BLaER1 (cell line): Measurements from ENCODE around the gene REX1BD.

ENCODE experiments used
- H3K27ac ChIP-seq: shearing (Covaris generic); formaldehyde crosslinking; 2 replicates; pipeline ENCODE4 v1.8.1; 2022
- H3K27me3 ChIP-seq: shearing (Covaris generic); formaldehyde crosslinking; 2 replicates; pipeline ENCODE4 v1.8.1; 2022
- H3K36me3 ChIP-seq: shearing (Covaris generic); formaldehyde crosslinking; 2 replicates; pipeline ENCODE4 v1.8.1; 2022
- H3K4me1 ChIP-seq: shearing (Covaris generic); formaldehyde crosslinking; 2 replicates; pipeline ENCODE4 v1.8.1; 2022
- H3K4me2 ChIP-seq: shearing (Covaris generic); formaldehyde crosslinking; 2 replicates; pipeline ENCODE4 v1.8.1; 2022
- H3K4me3 ChIP-seq: shearing (Covaris generic); formaldehyde crosslinking; 2 replicates; pipeline ENCODE4 v1.8.1; 2022
- H3K9ac ChIP-seq: shearing (Covaris generic); formaldehyde crosslinking; 2 replicates; pipeline ENCODE4 v1.8.1; 2022
- H3K9me3 ChIP-seq: shearing (Covaris generic); formaldehyde crosslinking; 2 replicates; pipeline ENCODE4 v1.8.1; 2022
- H4K20me1 ChIP-seq: shearing (Covaris generic); formaldehyde crosslinking; 2 replicates; pipeline ENCODE4 v1.8.1; 2022
- Cebpa-rat ChIP-seq: shearing (Covaris generic); IDR thresholded peaks from 2 replicates; pipeline ENCODE4 v1.8.1; 2022

The REX1BD gene

DNA sequence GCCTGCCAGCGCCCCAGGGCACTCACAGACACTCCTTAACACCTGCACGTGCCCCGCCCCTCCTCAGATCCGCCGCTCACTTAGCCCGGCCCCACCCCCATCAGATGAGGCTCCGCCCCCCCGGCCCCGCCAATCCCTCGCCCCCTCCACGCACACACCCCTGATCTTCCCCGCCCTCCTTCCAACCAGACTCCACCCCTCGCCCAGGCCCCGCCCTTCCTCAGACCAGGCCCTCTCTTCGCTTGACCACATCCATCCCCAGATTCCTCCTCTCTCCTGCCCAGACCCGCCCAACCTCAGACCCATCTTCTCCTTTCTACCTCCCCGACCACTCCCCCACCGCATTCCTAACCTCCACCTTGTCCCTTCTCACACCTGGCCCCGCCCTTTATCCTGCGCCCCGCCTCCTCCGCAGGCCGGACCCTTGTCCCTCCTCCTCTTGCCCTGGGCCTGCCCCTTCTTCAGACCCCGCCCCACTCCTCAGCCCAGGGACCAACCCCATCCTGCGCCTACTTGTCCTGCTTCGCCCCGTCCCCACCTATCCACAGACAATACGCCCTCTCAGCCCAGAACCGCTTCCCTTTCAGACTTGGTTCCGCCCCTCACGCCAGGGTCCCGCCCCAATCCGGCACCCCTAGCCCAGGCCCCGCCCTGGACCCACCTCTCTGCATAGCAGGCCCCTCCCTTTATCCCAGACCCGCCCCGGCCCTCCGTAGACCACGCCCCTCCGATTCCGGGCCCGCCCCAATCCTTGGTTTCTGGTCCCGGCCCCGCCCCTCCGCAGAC, 47.8 kb downstream of the REX1BD start:
- Histone ChIP-seq H3K27ac (no peak overlapping the region), H3K9me3 (no peaks in the 10 kb centered on the region), H3K4me3 (peak overlapping the region; percentile 90), H3K27me3 (no peaks in the 10 kb centered on the region), H4K20me1 (peaks cover 31% of the 10 kb centered on the region), H3K4me1 (peaks cover 32% of the 10 kb centered on the region), H3K9ac (no peak overlapping the region), H3K4me2 (peak overlapping the region; percentile 55), H3K36me3 (peaks cover 9% of the 10 kb centered on the region; the same call in 1 of the 2 replicates)
- no peak for TF ChIP-seq Cebpa-rat

DNA sequence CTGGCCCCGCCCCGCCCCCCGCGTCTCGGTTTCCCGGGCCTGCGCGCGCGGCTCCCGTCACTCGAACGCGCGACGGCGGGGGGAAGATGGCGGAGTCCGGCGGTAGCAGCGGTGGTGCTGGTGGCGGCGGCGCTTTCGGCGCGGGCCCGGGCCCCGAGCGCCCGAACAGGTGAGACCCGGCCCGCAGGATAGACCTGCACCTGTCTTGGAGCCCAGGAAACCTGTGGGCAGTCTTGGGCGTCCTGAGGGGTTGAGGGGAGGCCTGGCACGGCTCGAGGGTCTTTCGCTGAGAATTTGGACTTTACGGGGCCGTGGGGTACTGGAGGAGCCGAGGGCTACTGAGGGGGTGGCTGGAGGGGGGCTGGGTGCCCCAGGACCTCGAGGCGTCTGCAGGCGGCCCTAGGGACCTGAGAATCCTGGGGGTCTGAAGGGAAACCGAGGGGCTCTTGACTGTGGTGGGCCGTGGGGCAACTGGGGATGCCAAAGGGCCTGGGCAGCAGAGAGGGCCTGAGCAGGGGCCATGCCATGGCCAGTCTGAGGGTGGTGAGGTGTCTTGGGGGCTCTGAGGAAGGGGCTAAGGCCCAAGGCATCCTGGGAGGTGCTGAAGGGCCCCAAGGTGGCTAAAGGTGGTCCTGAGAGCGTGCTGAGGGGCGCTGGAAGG, 48.5 kb downstream of the REX1BD start, which contains the start of gene KLHL26:
Gene KLHL26 (plus strand): TSS at position 60 of the 661 bp plus-strand sequence. CDS start 27 bp downstream, at position 87.
- H3K27ac ChIP-seq: peak within 1 kb of the TSS; percentile 91
- peaks cover 9% of the 10 kb centered on the region; the same call in 1 of the 2 replicates for H3K36me3 ChIP-seq
- H3K4me1 ChIP-seq: peaks cover 35% of the 10 kb centered on the region
- H3K9ac ChIP-seq: peak within 1 kb of the TSS; percentile 94
- H3K9me3 ChIP-seq: no peaks in the 10 kb centered on the region
- no peak for TF ChIP-seq Cebpa-rat
- peak within 1 kb of the TSS; percentile 99 for H3K4me2 ChIP-seq
- H4K20me1 ChIP-seq: peaks cover 35% of the 10 kb centered on the region
- no peaks in the 10 kb centered on the region for H3K27me3 ChIP-seq
- H3K4me3 ChIP-seq: peak within 1 kb of the TSS; percentile 90

DNA sequence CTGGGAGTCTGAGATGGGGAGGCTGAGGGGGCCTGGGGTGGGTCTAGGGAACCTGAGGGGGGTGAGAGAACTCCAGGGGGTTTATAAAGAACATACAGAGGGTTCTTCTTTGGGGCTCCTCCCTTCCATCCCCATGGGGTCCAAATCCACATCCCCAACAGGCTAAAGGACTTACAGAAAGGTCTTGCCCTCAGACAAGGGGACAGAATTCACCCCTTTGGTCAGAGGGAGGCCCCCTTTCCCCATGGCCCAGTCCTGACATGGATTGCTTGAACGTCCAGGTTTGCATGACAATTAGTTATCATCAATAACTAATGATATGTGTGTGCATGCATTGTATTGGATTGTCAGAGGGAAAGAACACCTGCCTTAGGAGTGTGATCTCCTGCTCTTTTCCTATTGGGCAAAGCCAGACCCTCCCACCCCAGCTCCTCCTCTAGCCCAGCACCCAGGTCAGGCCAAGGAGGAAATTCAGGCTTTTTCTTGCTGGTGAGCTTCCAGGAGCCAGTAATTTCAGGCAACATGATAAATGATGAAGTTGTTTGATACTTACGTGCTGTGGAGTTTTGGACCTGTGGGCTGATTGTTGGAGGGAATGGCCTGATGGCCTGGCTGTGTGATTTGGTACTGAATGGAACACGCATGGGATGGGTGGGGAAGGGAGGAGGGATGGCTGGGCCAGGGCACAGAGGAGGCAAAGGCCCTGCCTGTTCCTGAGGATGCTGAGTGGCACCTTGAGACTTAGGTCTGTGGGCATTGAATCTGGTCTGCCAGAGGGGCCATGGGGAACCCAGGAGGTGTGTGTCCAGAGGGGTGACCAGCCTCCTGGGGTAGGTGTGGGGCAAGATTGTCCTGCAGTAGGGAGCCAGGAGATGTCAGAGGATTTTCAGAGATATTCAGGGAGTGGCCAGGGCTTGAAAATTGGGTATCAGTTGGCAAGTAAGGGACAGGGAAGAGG, 49.4 kb downstream of the REX1BD start:
- no peaks in the 10 kb centered on the region for H3K27me3 ChIP-seq
- TF ChIP-seq Cebpa-rat: no peak
- H3K36me3 ChIP-seq: peaks cover 9% of the 10 kb centered on the region; the same call in 1 of the 2 replicates
- peak overlapping the region; percentile 94 for H3K9ac ChIP-seq
- H4K20me1 ChIP-seq: peaks cover 38% of the 10 kb centered on the region
- H3K9me3 ChIP-seq: no peaks in the 10 kb centered on the region
- peak overlapping the region; percentile 99 for H3K4me2 ChIP-seq
- peak overlapping the region; percentile 90 for H3K4me3 ChIP-seq
- no peak overlapping the region for H3K27ac ChIP-seq
- H3K4me1 ChIP-seq: peaks cover 38% of the 10 kb centered on the region

DNA sequence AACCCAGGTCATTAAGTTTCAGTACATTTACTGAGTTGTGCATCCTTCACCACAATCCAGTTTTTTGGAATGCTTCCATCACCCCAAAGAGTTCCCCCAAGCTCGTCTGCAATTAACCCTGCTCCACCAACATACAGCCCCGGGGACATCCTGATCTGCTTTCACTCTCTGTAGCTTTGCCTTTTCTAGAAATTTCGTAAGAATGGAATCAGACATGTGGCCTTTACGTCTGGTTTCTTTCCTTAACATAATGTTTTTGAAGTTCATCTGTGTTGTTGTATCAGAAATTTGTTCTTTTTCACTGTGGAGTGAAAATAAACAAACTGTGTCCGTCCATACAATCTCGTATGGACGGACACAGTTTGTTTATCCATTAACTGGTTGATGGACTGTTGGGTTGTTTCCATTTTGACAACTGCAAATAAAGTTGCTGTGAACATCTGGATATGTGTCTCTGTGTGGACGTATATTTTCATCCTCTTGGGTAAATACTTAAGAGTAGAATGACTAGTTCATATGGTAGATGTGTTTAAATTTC, 51.2 kb downstream of the REX1BD start:
- TF ChIP-seq Cebpa-rat: no peak

More for the DNA sequence above, 51.2 kb downstream of the REX1BD start:
- no peak overlapping the region for H3K4me2 ChIP-seq
- H3K9me3 ChIP-seq: no peaks in the 10 kb centered on the region
- no peak overlapping the region for H3K27ac ChIP-seq
- peaks cover 9% of the 10 kb centered on the region; the same call in 1 of the 2 replicates for H3K36me3 ChIP-seq
- H4K20me1 ChIP-seq: peaks cover 52% of the 10 kb centered on the region
- H3K4me1 ChIP-seq: peaks cover 41% of the 10 kb centered on the region
- no peak overlapping the region for H3K9ac ChIP-seq
- no peak overlapping the region for H3K4me3 ChIP-seq
- H3K27me3 ChIP-seq: no peaks in the 10 kb centered on the region
